ENCODE data around the gene ZBTB7C.

The ZBTB7C gene

GRCh38 chr18:48250362-48250907, 158.7 kb downstream of the ZBTB7C start:
- Histone ChIP-seq H3K9me3 (ENCODE audit: insufficient read depth, low read depth, low read length) (no peaks in the 10 kb centered on the region), H3K27me3 (ENCODE audit: insufficient read depth, low read length, poor library complexity, severe bottlenecking) (peaks cover 18% of the 10 kb centered on the region), H3K4me3 (ENCODE audit: low read length, poor library complexity, severe bottlenecking) (no peak overlapping the region), H3F3A (ENCODE audit: low read depth) (no peaks in the 10 kb centered on the region), H3K9me2 (replicated peaks; ENCODE audit: low read depth, low read length) (no peaks in the 10 kb centered on the region), H3K4me2 (ENCODE audit: low read depth, low read length, poor library complexity, severe bottlenecking) (no peak overlapping the region), H3K79me2 (ENCODE audit: insufficient read depth, low read length) (no peaks in the 10 kb centered on the region), H4K20me1 (ENCODE audit: insufficient read depth, low read length, poor library complexity, severe bottlenecking) (no peaks in the 10 kb centered on the region), H2AFZ (ENCODE audit: low read length) (no peak overlapping the region), H3K36me3 (ENCODE audit: insufficient read depth, low read length) (no peaks in the 10 kb centered on the region), H3K9ac (ENCODE audit: low read depth, low read length, poor library complexity, severe bottlenecking) (no peak overlapping the region), H3K4me1 (ENCODE audit: insufficient read depth, low read length, poor library complexity, severe bottlenecking) (no peaks in the 10 kb centered on the region)
- TF ChIP-seq, protein P1, sequence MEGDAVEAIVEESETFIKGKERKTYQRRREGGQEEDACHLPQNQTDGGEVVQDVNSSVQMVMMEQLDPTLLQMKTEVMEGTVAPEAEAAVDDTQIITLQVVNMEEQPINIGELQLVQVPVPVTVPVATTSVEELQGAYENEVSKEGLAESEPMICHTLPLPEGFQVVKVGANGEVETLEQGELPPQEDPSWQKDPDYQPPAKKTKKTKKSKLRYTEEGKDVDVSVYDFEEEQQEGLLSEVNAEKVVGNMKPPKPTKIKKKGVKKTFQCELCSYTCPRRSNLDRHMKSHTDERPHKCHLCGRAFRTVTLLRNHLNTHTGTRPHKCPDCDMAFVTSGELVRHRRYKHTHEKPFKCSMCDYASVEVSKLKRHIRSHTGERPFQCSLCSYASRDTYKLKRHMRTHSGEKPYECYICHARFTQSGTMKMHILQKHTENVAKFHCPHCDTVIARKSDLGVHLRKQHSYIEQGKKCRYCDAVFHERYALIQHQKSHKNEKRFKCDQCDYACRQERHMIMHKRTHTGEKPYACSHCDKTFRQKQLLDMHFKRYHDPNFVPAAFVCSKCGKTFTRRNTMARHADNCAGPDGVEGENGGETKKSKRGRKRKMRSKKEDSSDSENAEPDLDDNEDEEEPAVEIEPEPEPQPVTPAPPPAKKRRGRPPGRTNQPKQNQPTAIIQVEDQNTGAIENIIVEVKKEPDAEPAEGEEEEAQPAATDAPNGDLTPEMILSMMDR (conservative IDR thresholded peaks at IDR 0.05; ENCODE audit: low read length): no peak
- no peak for TF ChIP-seq EZH2phosphoT487 (IDR thresholded peaks at IDR 0.05; ENCODE audit: borderline replicate concordance)

GRCh38 chr18:48249854-48250253, 159.3 kb downstream of the ZBTB7C start:
- no peaks in the 10 kb centered on the region for H3F3A ChIP-seq (ENCODE audit: low read depth)
- H3K4me2 ChIP-seq (ENCODE audit: low read depth, low read length, poor library complexity, severe bottlenecking): no peak overlapping the region
- H3K9me2 ChIP-seq (replicated peaks; ENCODE audit: low read depth, low read length): no peaks in the 10 kb centered on the region
- H4K20me1 ChIP-seq (ENCODE audit: insufficient read depth, low read length, poor library complexity, severe bottlenecking): no peaks in the 10 kb centered on the region
- TF ChIP-seq, protein P1 (conservative IDR thresholded peaks at IDR 0.05; ENCODE audit: low read length): no peak
- TF ChIP-seq EZH2phosphoT487 (IDR thresholded peaks at IDR 0.05; ENCODE audit: borderline replicate concordance): no peak
- peaks cover 15% of the 10 kb centered on the region for H3K27me3 ChIP-seq (ENCODE audit: insufficient read depth, low read length, poor library complexity, severe bottlenecking)
- no peaks in the 10 kb centered on the region for H3K36me3 ChIP-seq (ENCODE audit: insufficient read depth, low read length)
- H2AFZ ChIP-seq (ENCODE audit: low read length): no peak overlapping the region
- H3K4me1 ChIP-seq (ENCODE audit: insufficient read depth, low read length, poor library complexity, severe bottlenecking): no peaks in the 10 kb centered on the region
- no peak overlapping the region for H3K4me3 ChIP-seq (ENCODE audit: low read length, poor library complexity, severe bottlenecking)
- H3K9me3 ChIP-seq (ENCODE audit: insufficient read depth, low read depth, low read length): no peaks in the 10 kb centered on the region
- H3K9ac ChIP-seq (ENCODE audit: low read depth, low read length, poor library complexity, severe bottlenecking): no peak overlapping the region
- H3K79me2 ChIP-seq (ENCODE audit: insufficient read depth, low read length): no peaks in the 10 kb centered on the region

GRCh38 chr18:48244530-48244929, 164.7 kb downstream of the ZBTB7C start:
- peaks cover 12% of the 10 kb centered on the region for H3K27me3 ChIP-seq (ENCODE audit: insufficient read depth, low read length, poor library complexity, severe bottlenecking)
- H3F3A ChIP-seq (ENCODE audit: low read depth): no peaks in the 10 kb centered on the region
- no peak overlapping the region for H3K4me3 ChIP-seq (ENCODE audit: low read length, poor library complexity, severe bottlenecking)
- H2AFZ ChIP-seq (ENCODE audit: low read length): no peak overlapping the region
- no peaks in the 10 kb centered on the region for H3K36me3 ChIP-seq (ENCODE audit: insufficient read depth, low read length)
- H3K4me1 ChIP-seq (ENCODE audit: insufficient read depth, low read length, poor library complexity, severe bottlenecking): no peaks in the 10 kb centered on the region
- no peak overlapping the region for H3K9ac ChIP-seq (ENCODE audit: low read depth, low read length, poor library complexity, severe bottlenecking)
- H3K79me2 ChIP-seq (ENCODE audit: insufficient read depth, low read length): no peaks in the 10 kb centered on the region
- H3K9me2 ChIP-seq (replicated peaks; ENCODE audit: low read depth, low read length): no peaks in the 10 kb centered on the region
- no peak overlapping the region for H3K4me2 ChIP-seq (ENCODE audit: low read depth, low read length, poor library complexity, severe bottlenecking)
- TF ChIP-seq, protein P1 (conservative IDR thresholded peaks at IDR 0.05; ENCODE audit: low read length): no peak
- TF ChIP-seq EZH2phosphoT487 (IDR thresholded peaks at IDR 0.05; ENCODE audit: borderline replicate concordance): no peak
- no peaks in the 10 kb centered on the region; the same call in 1 of the 2 replicates for H3K9me3 ChIP-seq (ENCODE audit: insufficient read depth, low read depth, low read length)
- H4K20me1 ChIP-seq (ENCODE audit: insufficient read depth, low read length, poor library complexity, severe bottlenecking): no peaks in the 10 kb centered on the region

Data from Loucy (cell line).